GM12873 (cell line): ENCODE results near the gene SDR42E1.

Source experiments
- TF ChIP-seq, protein P1 (sequence below): IDR thresholded peaks from 2 replicates; pipeline ENCODE4 v1.5.1; 2012; ENCODE audit warnings: low read depth, mild to moderate bottlenecking, moderate library complexity, low read length, control low read depth; ENCODE audit not compliant: insufficient read depth; ENCODE audit errors: missing control alignments

The SDR42E1 gene

DNA sequence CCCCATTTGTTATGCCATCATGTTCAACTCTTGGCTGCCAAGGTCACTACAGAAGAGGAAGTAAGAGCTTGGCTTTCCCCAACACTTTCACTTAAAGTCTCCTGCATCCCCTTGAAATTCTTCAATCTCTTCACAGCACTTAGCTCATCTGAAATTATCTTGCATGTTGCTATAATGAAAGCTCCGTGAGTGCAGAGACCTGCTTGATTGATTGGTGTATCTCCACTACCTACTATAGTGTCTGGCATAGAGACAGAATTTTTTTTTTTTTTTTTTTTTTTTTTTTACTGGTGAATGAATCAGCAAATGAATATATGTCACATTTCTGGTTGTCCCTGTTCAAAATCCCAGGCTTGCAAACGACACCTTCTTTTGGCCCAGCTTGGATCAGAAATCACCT, 1.9 kb upstream of the SDR42E1 start:
- TF ChIP-seq, protein P1, sequence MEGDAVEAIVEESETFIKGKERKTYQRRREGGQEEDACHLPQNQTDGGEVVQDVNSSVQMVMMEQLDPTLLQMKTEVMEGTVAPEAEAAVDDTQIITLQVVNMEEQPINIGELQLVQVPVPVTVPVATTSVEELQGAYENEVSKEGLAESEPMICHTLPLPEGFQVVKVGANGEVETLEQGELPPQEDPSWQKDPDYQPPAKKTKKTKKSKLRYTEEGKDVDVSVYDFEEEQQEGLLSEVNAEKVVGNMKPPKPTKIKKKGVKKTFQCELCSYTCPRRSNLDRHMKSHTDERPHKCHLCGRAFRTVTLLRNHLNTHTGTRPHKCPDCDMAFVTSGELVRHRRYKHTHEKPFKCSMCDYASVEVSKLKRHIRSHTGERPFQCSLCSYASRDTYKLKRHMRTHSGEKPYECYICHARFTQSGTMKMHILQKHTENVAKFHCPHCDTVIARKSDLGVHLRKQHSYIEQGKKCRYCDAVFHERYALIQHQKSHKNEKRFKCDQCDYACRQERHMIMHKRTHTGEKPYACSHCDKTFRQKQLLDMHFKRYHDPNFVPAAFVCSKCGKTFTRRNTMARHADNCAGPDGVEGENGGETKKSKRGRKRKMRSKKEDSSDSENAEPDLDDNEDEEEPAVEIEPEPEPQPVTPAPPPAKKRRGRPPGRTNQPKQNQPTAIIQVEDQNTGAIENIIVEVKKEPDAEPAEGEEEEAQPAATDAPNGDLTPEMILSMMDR = no peak

DNA sequence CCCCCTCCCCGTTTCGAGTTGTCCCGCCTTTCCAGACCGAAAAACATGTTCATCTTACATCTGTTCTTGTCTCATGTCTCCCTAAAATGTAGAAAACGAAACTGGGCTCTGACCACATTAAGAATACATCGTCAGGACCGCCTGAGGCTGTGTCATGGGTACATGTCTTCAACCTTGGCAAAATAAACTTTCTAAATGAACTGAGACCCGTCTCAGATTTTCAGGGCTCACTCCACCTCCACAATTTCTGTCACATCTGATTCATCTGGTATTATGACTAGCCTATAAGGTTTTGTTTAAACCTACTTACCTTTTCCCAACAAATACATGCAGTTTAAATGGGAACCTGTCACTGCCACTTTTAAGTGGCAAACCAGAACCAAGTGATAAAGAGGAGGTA, 621 bp downstream of the SDR42E1 start:
- TF ChIP-seq, protein P1 = no peak

DNA sequence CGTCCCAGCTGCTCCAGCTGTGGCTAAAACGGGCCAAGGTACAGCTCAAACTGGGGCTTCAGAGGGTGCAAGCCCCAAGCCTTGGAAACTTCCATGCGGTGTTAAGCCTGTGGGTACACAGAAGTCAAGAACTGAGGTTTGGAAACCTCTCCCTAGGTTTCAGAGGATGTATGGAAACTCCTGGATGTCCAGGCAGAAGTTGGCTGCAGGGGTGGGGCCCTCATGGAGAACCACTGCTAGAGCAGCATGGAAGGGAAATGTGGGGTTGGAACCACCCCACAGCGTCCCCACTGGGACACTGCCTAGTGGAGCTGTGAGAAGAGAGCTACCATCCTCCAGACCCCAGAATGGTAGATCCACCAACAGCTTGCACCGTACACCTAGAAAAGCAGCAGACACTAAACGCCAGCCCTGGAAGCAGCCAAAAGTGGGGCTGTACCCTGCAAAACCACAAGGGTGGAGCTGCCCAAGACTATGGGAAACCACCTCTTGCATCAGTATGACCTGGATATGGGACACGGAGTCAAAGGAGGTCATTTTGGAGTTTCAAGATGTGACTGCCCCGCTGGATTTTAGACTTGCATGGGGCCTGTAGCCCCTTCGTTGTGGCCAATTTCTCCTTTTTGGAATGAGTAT, 2.2 kb downstream of the SDR42E1 start:
- TF ChIP-seq, protein P1 = no peak

DNA sequence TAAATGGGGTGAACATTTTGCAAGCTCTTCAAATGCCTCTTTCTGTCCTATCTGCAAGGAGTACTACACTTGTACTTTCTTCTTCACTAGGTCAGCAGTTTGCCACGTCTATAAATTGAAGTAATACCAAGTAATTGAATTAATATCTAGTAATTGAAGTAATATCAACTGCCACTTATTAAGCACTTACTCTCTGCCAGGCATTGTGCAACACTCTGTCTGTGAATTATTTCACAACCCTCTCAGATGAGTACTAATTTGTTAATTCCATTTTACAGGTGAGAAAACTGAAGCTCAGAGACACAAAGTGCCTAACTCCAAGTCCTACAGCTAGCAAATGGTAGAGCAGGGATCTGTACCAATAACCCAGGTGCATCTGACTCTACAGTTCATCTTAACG, 4.1 kb downstream of the SDR42E1 start:
- TF ChIP-seq, protein P1 = no peak

DNA sequence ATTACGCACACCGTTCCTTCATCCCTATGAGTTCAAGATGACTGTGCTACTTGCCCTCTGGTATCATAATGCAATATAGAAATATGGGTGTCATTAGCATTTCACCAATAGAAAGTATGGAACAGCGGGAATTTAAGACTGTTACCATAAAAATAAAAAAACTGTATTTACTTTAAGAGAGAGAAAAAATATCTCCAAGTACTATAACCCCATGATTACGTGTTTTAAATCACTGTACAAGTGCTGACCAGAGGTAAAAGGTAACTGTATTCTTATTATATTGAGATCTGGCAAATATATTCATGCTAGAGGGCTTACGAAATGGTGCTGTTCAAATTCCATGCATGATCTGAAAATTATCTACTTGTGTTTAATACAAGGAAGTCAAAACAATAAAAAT, 5.2 kb downstream of the SDR42E1 start:
- TF ChIP-seq, protein P1 = no peak

DNA sequence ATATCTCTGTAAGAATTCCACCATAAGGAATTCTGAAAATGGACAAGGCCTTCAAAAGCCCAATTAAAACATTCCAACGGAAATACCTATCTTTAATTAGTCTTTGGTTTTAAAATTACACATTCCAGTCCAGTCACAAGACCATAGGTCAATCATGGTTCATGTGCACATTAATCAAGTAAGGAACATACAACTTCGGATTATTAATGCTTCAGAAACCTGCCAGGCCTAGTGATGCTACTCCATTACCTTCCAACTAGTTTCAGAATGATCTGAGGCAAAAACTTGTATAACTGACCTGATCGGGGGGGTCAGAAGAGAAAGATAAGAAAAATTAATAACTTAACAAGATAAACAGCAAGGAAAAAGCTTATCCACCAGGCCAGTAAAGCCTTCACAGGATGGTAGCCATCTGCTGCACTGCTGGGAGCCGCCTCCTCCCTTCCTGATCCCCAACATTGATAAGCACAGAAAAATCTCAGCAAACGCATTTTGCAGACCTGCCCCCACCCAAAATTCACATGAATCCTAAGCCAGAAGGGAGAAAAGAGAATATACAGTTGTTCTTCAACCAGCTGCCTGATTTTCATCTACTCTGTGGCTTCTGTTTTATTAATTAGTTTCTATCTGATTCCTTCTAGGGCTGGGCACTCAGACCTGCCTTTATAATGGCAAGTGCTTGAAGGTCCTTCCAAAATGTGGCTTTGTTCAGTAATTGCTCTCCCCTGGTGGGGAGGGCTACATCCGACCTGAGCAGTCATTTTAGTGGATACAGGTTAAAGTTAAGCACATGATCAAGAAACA, 6.0 kb downstream of the SDR42E1 start:
- TF ChIP-seq, protein P1 = no peak

DNA sequence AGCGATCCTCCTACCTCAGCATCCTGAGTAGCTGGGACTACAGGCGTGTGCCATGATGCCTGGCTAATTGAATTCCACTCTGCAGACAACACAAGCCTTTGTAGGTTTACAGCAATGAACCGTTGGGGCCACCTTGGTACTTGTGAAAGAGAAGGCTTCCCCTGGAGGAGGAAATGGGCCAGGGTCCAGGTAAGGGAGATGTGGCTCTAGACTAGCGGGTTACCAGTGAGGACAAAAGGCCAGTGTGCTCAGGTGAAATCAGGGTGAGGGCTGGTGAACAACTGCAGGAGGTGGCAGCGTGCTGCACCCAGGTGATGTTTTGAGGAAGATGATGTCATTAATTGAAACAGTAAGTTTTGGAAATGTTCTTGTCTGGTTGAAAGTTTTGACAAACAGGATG, 6.7 kb downstream of the SDR42E1 start:
- TF ChIP-seq, protein P1 = no peak
